Breast epithelium (tissue), 3 donors: ENCODE results near the gene RUNDC1.
"Not testable (repeated sequence)": the region's sequence is repeated elsewhere in the genome, so short reads cannot be mapped to it uniquely, and the experiment has no call there.

Source experiments
- CTCF ChIP-seq, 3 donors: fragments of 450-650 bp; IDR thresholded peaks; one replicate each; pipeline ENCODE4 v1.5.1; 2016 to 2017; ENCODE audit warnings: antibody characterized with exemption in 3 of 3, mild to moderate bottlenecking in 3 of 3, moderate library complexity in 3 of 3
- POLR2A ChIP-seq: fragments of 450-650 bp; IDR thresholded peaks from one replicate; pipeline ENCODE4 v1.6.1; 2016; ENCODE audit warnings: antibody characterized with exemption, mild to moderate bottlenecking, moderate library complexity

- not testable (repeated sequence) for TF ChIP-seq CTCF (IDR thresholded peaks at IDR 0.05); POLR2A
These were observed 13.5 kb downstream of the RUNDC1 start for GRCh38 chr17:42993913-42994312.
